ENCODE measurements around the gene IRF8.
"Not testable (repeated sequence)": the region's sequence is repeated elsewhere in the genome, so short reads cannot be mapped to it uniquely, and the experiment has no call there.

Gene IRF8

DNA sequence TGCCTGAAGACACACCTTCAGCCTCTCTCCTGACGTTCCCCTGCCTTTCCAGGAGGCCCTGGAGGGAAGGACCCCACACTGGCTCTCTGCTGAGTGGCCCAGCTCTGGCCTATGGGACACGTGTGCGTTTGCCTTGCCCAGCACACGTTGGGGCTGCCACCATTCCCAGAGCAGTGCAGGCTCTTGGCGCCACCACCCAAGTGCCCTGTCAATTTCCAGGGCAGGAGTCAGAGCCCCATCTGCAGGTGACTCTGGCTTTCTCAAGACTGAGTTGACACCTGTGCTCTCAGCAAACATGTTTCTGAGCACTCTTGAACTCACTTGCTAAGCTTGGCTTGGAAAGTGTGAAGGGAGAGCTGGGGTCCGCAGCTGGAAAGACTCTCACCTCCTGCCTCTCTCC lies 4.7 kb upstream of the IRF8 start:
- no peak for DNase-seq (ENCODE audit: low read depth)

DNA sequence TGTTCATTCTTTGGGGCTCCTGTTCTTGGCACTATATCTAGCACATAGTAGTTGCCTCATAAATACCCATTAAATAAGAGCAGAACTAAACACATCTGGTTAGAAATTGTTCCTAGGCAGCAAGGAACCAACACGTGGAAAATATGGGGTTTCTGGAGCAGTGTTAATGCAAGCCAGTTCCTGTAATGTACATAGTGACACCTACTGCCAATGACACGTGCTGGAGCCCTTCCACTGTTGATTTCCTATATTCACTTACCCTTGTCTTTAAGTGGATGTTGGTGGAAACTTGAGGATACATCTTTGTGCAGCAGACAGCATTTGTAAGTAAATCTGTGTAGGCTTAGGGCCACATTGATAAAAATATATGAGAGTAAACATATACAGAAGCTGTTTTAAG lies 1.6 kb upstream of the IRF8 start:
- no peak for DNase-seq (ENCODE audit: low read depth)

DNA sequence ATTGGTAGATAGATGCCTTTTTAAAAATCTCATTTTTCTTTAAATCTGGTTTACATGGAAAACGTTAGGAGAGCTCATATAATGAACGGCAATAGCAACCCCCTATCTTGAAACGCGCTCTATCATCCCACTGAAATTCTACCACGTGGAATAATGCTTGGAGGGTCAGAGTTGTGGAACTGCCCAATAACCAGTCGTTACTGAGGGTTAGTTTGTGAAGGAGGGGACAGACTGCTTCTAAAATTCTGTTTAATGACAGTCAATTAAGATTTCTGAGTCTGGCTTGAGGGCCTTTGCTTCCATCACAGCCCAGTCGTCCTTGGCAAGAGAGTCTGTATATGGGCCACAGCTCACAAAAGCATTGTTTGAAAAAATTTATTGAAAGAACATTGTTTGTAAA lies 482 bp downstream of the IRF8 start:
- no peak for DNase-seq (ENCODE audit: low read depth)

DNA sequence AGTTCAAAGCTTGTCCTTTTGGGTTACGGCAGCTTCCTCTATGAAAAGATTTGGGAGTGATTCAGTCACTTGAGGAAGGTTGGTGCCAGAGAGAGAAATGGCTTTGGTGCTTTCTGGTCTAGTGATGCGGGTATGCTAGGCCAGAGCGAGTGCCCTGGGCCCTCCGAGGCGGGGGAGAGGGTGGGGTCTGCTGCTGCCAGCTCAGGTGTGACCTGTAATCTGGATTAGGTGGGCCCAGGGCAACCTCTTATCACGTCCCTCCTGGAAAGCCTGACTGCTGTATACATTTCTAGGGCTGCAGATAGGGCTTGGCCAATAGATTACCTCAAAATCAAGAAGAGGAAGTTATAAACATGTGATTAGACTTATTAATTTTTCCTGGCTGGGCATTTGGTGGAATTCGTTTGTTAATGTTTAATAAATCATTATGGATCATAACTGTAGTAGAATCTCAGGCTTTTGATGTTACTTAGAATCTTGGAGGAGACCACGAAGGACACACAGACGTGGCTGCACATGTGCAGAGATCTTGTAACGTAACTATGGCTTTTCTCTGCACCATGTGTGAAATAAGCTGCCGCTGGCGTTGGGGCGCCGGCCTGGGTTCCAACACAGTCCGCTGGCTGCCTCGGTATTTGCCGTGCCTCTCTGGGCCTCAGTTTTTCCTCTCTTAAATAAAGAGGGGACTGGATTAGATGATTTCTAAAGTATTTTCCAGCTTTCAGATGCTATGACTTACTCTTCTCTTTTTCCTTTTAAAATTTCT lies 1.2 kb downstream of the IRF8 start:
- no peak for DNase-seq (ENCODE audit: low read depth)

DNA sequence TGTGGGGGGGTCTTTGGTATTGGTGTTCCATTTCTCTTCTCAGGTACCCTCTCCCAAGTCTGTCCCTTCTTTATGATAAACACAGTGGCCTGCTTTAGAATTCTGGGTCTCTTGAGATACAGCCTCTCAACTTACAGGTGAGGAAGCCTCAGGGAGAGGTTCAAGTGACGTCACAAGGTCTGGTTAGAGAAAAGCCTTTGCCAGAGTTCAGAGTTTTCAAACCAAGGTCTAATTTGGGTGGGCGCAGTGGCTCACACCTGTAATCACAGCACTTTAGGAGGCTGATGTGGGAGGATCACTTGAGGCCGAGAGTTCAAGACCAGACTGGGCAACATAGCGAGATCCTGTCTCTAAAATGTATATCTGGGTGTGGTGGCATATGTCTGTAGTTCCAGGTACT lies 2.1 kb downstream of the IRF8 start:
- no peak for DNase-seq (ENCODE audit: low read depth)

DNA sequence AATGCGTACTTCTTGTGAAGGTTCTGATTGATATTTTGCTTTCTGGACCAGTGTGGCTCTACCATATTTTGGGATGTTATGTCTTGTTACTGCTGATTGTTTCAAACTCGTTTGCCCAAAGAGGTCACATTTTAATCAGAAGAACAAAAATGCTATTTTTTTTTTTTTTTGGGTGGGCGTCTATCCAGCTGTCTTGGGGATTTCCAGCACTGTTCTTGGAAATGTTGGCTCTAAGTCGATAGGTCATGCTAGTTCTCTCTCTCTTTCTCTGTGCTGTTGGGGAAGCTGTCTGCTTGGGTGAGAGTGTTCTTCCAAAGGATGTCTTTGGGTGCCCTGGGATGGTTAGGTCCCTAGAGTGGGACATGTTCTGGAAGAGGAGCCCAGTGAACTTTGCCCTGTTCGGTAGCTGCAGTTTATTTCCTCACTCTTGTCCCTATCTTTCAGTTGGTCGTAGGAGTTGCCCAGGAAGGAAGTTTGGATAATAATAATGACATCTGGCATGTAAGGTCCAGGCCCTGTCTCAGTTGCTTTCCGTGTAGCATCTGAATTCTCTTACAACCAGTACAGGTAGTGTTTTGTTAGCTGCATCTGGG lies 2.9 kb downstream of the IRF8 start:
- DNase-seq (ENCODE audit: low read depth): no peak

DNA sequence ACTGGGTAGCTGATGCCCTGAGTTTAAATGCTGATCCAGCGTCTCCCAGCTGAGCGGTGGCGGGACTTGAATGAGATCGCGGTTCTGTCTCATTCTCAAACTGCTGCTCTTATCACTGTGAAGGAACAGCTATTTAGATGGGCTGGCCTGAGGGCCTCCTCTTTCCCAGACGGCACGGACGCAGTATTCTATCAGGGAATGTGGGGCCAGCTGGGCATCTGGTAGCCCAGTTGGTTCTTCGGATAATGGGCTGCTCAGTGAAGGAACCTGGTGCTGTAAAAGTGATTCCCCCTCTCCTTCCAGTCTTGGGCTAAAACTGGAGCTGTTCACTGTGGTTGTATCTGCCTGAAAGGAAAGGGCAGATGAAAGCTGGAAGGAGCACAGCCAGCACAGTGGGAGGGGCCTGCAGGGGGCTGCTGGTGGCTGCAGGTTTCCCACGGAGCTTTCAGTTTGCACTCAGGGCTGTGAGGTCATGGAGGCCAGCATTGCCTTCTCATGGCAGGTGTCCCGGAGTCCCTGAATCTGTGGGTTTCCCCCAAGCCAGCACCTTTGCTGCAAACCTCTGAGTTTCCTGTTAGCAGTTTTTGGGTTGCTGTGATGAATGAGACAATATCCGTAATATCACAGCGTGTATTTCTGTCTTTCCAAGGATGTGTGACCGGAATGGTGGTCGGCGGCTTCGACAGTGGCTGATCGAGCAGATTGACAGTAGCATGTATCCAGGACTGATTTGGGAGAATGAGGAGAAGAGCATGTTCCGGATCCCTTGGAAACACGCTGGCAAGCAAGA lies 3.6 kb downstream of the IRF8 start:
- DNase-seq (ENCODE audit: low read depth): no peak

DNA sequence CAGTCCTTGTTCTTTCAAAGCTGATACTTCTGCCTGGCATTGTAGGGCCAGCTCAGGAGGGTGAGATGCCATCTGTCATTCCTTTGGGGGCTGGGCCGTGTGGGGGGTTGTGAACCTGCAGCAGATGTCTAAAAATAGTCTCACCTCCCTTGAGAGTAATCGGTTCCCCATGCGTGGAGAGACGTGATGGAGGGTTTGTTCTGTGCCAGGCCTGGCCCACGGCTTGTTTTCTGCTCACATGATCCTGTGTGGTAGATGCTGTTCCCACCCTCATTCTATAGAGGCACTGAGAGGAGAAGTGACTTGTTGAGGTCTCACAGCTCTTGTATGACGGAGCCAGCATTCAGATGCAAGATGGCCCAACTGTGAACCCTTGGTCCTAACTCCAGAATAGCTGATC lies 4.6 kb downstream of the IRF8 start:
- no peak for DNase-seq (ENCODE audit: low read depth)

DNA sequence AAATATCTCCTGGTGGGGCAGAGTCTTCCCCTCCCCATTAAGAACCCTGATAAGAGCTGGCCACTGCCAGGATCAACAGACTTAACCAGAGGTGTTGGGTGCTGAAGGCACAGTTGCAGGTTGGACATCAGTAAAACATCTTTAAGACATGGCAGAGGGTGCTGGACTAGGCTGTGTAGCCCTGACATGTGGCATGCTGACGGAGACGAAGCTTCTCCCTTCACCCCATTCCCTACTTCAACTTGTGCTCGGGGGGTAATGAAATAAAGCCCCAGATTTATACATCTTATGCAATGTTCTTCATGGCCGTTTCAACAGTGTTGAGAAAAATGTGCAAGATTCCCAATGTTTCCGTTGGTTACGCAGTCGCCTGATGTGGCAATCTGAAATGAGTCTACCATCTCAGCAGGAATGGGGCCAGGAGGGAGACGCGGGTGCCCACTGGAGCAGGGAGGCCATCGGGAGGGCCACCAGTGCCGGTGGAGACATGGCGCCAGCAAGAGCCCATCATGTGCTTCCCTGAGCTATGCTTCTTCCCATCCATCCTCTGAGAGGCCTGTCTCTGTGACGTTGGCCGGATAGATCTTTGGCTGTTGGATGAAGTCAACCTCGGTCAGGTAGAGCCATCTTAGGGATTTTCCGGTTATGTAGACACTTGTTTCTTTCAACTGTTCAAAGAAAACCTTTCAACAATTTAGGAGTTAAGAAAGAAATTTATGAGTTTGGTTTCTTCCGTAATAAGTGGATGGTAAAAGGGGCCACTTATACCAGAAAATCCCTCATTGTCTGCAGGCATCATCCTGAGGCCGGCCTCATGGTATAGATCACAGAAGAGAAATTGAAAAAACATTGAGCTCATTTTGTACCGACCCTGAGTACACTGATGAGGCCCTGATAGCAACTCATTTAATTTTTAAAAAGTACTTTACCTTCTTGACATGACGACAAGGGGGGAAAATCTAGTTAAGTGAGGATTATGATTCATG lies 6.4 kb downstream of the IRF8 start:
- DNase-seq (ENCODE audit: low read depth): no peak

DNA sequence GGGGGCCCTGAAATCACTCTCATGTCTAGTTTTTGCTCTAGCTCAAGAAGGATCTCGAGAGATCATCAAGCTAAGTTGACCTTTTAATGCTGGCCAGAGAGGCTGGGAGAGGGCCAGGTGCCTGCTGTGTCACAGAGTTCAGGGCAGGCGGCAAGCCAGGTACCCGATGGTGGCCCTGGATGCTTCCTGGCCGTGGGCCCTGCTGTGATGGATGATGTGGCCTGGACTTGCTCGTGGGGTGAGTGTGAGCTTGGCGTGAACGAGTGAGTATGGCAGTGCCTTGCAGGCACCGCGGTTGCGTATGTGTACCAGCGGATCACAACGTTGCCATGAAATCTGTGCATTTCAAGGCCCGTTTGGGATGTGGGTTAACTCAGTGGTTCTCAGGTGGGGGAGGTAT lies 7.4 kb downstream of the IRF8 start:
- no peak for DNase-seq (ENCODE audit: low read depth)

DNA sequence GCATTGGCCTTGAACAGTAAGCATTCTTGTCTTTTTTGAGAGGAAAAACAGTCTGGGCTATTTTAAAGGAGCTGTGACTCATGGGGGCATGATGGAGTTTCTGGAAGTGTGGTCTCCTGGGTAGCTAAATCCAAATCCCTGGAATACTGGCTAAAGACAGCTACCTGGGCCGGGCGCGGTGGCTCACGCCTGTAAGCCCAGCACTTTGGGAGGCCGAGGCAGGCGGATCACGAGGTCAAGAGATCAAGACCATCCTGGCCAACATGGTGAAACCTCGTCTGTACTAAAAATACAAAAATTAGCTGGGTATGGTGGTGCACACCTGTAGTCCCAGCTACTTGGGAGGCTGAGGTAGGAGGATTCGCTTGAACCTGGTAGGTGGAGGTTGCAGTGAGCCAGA lies 8.3 kb downstream of the IRF8 start:
- DNase-seq (ENCODE audit: low read depth): not testable (repeated sequence)

DNA sequence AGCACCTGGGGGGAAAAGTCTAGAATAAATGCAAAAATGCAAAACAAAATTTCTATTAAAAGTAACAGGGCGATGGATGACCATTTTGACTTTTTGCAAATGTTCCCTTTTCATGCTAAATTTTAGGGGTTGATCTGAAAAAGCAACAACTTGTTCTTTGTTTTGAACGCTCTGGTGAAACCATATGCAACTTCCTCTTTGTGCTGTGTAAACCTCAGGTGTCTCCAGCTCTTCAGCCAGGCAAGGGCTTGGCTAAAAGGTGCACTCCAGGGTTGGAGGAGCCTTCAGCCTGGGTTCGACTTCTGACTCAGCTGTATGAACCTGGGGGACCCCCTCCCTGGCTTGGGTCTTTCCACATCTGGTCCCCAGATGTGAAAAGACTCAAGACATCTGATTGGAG lies 9.5 kb downstream of the IRF8 start:
- no peak for DNase-seq (ENCODE audit: low read depth)

DNA sequence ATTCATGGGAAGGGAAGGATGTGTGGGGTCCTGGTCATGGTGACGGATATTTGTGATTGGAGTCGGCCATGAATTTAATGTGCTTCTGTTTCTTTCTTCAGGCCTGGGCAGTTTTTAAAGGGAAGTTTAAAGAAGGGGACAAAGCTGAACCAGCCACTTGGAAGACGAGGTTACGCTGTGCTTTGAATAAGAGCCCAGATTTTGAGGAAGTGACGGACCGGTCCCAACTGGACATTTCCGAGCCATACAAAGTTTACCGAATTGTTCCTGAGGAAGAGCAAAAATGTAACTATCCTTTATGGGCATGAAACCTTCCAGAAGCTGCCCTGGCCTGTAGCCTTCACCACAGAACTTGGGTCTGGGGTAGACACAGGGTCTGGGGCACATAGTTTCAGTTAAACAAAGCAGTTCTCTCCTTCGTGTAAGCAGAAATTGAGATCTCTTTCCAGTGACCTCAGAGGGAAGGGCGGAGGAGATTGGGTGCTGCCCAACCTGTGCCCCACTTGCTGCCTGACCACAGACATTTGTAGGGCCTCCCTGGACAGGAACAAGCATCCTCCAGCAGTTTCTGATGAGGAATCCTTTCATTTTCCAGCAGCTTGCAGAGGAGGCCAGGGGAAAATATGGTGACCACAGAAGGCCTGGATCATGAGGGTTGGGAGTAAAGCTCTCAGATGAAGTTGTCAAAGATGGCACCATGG lies 10.1 kb downstream of the IRF8 start:
- no peak for DNase-seq (ENCODE audit: low read depth)

DNA sequence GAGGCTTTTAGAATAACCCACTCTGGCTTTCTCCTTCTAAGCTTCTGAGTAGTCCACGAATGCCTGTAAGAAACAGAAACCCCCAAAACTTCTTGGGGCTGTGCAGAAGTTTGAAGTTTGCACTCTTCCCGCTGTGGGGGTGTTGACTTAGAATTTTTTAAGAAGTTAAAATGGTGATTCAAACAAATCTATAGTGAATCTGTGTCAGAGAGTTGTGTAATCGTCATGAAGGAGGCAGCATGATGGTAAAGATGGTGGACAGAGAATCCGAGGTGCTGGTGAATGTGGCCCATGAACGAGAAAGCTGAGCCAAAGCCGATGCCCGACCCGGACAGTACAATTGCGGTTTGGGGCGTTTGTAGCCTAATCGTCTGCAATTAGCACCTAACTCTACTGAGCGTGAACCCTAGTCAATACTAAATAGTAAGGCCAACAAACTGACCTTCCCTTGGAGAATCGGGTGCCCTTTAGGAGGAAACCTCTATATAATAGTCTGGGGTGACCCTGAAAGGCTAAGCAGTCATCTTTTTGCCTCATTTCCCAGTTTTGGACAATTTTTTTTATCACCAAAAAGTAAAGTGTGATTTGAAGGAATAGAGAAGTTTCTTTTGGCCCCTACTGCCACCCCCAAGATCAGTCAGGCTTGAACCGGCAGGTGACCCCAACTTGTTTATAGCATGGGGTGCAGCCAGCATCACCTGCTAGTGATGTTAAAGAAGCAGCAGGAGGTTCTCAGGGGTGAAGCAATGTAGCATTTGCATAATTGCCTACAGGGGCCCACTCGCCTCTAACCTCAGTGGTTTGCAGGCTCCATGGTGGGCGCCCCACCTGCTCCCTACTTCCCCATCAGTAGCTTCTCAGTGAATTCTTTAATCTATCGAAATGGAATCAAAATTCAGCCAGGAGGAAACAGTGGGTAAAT lies 11.2 kb downstream of the IRF8 start:
- no peak for DNase-seq (ENCODE audit: low read depth)

DNA sequence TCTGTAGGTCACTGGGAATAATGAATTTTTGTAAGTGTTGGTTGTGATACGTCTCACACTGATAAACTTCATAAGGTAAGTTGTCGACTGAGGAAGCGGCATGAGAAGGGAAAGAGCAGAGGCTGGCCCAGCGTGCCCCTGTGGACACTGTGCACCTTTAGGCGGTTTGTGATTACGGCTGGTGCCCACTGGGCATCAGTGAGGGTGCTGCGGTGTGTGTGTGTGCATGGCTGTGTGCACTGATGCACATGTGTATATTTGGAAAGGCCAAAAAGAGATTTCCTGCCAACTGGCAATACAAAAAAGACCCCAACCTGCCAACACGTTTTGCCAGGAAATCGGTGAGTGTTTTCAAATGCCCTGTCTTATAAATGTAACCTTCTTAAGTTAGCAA lies 11.9 kb downstream of the IRF8 start:
- DNase-seq (ENCODE audit: low read depth): no peak

DNA sequence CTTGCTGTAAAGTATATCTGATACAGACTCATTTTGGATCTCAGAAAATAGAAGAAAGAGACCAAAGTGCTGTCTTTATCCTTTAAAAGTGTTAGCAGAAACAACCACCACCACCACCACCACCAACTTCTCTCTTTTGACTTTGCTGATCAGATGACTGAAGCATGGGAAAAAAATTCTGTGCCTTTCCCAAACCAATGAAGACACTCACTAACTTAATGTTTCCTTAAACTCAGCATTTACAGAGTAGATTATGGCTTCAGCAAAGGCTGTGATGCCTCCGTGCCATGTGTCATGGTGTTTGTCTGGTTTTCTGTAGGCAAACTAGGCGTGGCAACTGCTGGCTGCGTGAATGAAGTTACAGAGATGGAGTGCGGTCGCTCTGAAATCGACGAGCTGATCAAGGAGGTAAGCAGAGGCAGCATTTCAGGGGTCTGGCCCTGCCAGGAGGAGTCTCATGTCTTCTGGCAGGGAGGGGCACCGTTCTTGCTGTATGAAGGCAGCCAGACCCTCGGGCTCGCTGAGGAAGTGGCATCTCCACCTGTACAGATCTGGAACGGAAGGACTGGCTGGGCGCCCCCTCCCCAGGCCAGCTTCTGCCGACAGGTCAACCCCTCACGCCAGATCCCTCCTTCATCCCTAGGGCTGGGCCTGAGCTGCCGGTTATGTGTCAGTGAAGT lies 12.4 kb downstream of the IRF8 start:
- no peak for DNase-seq (ENCODE audit: low read depth)

DNA sequence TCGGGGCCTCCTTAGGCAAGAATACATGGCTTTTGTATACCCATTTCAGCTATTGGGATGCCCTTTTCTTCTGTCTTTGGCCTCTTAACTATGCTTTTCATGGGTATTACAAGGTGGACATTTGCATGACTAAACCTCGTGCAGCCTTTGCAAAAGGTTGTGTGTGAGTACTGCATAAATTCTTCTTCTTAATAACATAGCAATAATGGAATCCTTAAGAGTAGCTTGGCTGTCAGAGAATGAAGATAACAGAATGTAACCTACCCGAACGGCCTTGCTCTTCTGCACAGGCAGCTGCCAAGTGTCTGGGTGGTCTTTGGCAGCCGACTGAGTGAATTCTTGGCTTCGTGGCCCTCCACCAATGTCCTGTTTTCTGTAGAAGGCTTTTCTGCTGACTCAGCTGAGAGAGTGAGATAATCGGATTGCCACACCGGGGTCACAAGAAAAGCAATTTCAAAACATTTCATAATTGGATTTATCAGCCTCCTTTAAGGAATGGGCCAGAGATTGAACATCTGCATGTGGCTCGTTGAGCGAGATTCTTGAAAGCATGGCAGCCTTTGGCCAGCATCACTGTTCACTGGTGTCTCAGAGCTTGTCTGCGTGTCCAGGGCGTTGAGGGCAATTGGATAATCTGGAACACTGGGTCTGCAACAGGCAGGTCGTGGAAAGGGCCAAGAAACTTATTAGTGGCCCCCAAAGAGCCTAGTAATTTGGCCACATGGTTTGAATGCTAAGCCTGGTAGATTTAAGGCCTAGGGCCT lies 13.4 kb downstream of the IRF8 start:
- no peak for DNase-seq (ENCODE audit: low read depth)

DNA sequence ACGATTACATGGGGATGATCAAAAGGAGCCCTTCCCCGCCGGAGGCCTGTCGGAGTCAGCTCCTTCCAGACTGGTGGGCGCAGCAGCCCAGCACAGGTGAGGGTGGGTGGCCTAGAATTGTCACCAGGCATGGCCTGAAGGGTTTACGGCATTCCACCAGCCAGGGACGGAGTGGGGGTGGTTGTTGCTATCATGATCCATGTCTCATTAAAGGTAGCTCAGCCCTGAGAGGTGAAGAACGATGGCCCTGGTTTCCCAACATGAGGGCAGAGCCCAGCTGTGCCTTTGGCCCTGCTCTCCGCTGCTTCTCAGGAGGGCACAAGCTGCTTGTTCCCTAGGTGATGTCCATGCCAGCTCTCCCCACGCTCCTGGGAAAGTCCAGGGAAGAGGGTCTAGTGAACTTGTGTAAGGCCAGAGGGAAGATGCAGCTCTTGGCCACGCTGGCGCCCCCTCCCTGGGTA lies 14.2 kb downstream of the IRF8 start:
- DNase-seq (ENCODE audit: low read depth): no peak

Data from stimulated activated CD8-positive, alpha-beta memory T cell treated with anti-CD3 and anti-CD28 coated beads, Interleukin-15, amount 100 ng/mL, for 1 hour (primary cell).